Nucleus accumbens (tissue), 56 donors: ENCODE measurements around the gene MBOAT1.

ENCODE experiments used
- DNase-seq, 56 donors: peaks; one replicate each; lab custom pipeline; 2025; lab: John Stamatoyannopoulos, UW

The MBOAT1 gene

GRCh38 chr6:20112241-20112640 is 100.0 kb downstream of the MBOAT1 start:
- DNase-seq = no peak

GRCh38 chr6:20110478-20110877 is 101.8 kb downstream of the MBOAT1 start:
- no peak for DNase-seq

DNA sequence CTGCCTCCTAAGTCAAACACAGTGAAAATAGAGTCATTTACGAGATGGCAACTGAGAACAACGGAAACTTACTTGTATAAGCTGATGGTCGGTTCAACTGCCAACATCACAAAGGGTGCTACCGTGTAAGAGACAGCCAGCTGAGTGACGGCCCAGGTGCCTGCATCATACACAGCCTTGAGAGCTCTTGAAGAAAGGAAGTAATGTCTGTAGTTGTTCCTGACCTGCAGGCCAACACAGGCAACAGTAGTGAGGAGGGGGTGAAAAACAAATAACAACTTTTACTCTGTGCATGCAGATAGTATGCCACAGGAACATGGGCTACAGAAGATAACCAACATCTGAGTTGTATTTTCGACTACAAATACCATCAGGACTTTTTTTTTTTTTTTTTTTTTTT is 102.7 kb downstream of the MBOAT1 start:
- DNase-seq = no peak

DNA sequence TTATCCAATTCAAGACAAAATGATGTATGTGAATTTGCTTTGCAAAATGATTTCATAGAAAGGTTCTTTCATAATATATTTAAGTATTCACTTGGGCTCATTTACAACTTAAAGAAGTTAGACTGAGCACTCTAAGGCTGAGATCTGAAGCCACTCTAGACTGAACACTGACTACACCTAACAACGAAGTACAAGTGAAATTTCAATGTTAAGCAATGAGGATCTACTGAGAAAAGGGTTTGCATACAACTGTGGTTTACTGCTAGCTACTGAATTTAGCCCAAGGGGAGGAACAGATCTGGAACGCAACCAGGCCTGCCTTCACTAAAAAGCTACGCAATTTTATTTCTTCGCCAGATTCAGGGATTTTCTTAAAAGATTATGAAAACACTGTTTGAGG is 106.4 kb downstream of the MBOAT1 start:
- no peak for DNase-seq

- no peak for DNase-seq
These were observed 107.6 kb downstream of the MBOAT1 start for GRCh38 chr6:20104696-20105095.

- no peak for DNase-seq
These were observed 109.7 kb downstream of the MBOAT1 start for GRCh38 chr6:20102397-20103073.

GRCh38 chr6:20099156-20099555 is 113.1 kb downstream of the MBOAT1 start:
- DNase-seq = no peak

DNA sequence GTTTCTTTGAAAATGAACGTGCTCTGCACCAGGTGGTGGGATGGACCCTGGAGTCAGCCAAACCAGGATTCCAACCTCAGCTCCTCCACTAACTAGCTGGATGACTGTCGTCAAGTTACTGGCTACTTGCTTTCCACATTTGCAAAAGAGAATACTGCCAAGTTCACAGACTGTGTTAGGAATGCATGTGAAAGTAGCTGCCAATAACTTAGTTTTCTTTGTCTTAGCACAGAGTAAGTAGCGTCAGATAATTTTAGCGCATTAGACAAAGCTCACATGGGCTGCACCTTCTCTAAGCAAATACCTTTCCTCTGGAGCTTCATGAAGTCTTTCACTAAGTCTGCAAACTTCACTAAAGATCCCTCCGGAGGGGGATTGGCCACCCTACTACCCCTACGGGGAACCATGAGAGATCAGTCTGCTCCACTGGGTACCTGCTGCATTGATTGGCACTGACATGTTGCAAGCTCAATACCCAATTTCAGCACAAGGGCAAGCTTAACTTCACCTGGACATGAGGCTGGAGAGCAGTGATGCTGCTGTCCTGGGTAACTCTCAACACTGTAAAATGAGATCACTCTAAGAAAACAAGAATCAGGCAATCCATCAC is 113.9 kb downstream of the MBOAT1 start:
- no peak for DNase-seq

- peak in 52 of 56 donors; percentile 8 to 87 (median 54) for DNase-seq
These were observed 115.7 kb downstream of the MBOAT1 start for GRCh38 chr6:20096536-20096935.

- DNase-seq = no peak
These were observed 116.8 kb downstream of the MBOAT1 start for GRCh38 chr6:20095436-20095835.

- no peak for DNase-seq
These were observed 120.2 kb downstream of the MBOAT1 start for GRCh38 chr6:20092071-20092566.

GRCh38 chr6:20086992-20087391 is 125.3 kb downstream of the MBOAT1 start:
- no peak for DNase-seq

DNA sequence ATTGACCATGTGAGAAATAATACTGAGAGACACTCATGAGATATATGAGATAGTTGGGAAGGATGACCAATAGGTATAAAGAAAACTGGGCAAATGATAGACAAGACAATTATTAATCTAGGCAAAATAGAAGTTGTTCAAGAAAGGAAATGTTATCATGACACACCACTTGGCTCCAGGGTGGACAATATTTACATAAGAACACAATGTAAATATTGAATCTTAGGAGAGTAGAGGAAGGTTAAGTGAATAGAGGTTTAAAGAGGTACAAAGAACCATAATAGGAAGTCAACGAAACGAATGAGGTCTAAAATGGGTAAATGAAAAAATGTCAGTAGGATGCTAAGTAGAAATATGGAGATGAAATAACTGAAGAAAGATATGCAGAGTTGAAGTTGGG is 126.5 kb downstream of the MBOAT1 start:
- DNase-seq = no peak

DNA sequence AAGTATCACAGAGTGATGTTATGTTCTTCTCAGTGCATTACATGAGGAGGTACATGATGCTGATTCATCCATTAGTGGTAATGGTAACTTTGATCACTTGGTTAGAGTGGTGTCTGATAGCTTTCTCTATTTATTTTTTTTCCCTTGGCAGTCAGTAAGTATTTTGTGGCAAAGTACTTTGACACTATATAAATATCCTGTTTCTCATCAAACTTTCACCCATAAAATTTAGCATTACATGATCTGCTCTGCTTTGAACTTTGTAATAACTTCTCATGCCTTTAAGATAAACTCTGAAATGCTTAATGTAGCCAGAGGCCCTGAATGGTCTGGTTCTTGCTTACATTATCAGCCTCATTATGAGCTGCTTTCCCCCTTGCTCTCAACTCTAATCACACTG is 127.9 kb downstream of the MBOAT1 start:
- no peak for DNase-seq

DNA sequence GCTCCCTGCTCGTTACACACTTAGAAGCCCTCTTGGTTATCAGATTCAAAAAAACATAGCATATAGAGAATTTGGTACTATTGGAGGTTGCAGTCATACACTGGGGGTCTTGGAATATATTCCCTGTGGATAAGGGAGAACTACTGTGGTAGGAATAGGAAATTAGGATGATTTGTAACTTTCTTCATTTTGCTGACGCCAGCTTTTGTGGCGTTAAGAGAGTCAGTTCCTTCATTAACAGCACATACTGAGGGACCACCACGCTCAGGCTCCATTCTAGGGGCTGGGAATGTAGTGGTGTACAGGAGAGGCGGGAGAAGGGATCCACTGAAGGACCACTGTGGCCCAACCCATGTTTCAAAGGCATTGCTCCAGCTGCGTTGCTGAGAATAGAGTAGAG is 140.3 kb downstream of the MBOAT1 start:
- DNase-seq = no peak

- DNase-seq = no peak
These were observed 142.2 kb downstream of the MBOAT1 start for GRCh38 chr6:20070047-20070446.

- DNase-seq = no peak
These were observed 143.2 kb downstream of the MBOAT1 start for GRCh38 chr6:20069021-20069522.

- no peak for DNase-seq
These were observed 143.8 kb downstream of the MBOAT1 start for GRCh38 chr6:20068421-20068988.

DNA sequence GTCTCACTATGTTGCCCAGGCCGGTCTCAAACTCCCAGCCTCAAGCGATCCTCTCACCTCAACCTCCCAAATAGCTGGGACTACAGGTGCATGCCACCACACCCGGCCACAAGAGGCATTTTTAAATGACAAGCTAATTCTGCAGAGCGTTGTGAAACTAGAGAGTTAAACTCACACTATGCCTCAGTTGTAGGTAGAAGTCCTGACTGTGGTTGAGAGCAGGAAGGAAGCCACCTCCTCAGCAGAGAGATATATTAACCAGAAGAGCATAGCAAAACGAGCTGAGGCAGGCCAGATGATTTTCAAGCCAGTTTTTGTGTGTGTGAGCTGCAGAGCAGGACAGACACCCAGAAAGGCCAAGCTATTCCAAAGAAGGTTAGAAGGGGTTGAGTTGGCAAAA is 150.3 kb downstream of the MBOAT1 start:
- DNase-seq = no peak

GRCh38 chr6:20060252-20060651 is 152.0 kb downstream of the MBOAT1 start:
- no peak for DNase-seq

DNA sequence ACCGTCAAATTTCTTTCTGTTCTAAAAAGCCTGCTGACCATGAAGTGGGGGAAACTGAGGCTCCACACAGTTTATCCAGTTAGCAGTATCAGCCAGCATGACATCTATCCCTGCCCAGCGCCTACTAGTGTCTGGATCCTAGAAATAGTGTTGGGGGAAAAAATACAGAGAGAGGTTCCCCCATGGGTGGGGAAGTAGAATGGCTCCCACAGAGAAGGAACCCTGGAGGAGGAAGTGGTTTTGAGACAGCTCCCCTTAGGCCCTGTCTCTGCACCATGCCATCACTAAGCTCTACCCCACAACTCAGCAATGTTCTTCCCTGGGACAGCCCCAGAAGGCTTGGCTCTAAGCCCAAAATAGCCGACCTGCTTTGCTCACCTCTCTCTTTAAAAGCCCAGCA is 153.4 kb downstream of the MBOAT1 start:
- no peak for DNase-seq
